ENCODE data around the gene DOCK3. TPM values are rescaled to one million over a fixed set of nuclear protein-coding genes. Genes with fewer than 3 reads are reported as not detected.
"Not testable (repeated sequence)": the region's sequence is repeated elsewhere in the genome, so short reads cannot be mapped to it uniquely, and the experiment has no call there.

Gene DOCK3
- total RNA-seq, 2 donors from 2014 or later = 0.02 to 0.32 TPM

GRCh38 chr3:51360806-51361205 is 686.1 kb downstream of the DOCK3 start:
- Histone ChIP-seq H3K4me3 (no peak overlapping the region), H3K27ac (no peak overlapping the region), H3K27me3 (no peaks in the 10 kb centered on the region), H3K36me3 (no peaks in the 10 kb centered on the region), H3K4me1 (no peaks in the 10 kb centered on the region), H3K9me3 (no peaks in the 10 kb centered on the region), H3K9ac (ENCODE audit: low read depth in 2 of 2, low read length in 2 of 2) (no peak overlapping the region)
- no peak for TF ChIP-seq CTCF (IDR thresholded peaks at IDR 0.05)
- intact Hi-C loops (cut with DNase I) = no loop called here
- no peak for DNase-seq

GRCh38 chr3:51361746-51362145 is 687.0 kb downstream of the DOCK3 start:
- Histone ChIP-seq H3K27me3 (no peaks in the 10 kb centered on the region), H3K27ac (no peak overlapping the region), H3K36me3 (no peaks in the 10 kb centered on the region), H3K9ac (ENCODE audit: low read depth in 2 of 2, low read length in 2 of 2) (no peak overlapping the region), H3K9me3 (no peaks in the 10 kb centered on the region), H3K4me3 (no peak overlapping the region), H3K4me1 (no peaks in the 10 kb centered on the region)
- TF ChIP-seq CTCF (IDR thresholded peaks at IDR 0.05) = no peak
- no peak for DNase-seq
- intact Hi-C loops (cut with DNase I) = no loop called here

- intact Hi-C loops (cut with DNase I) = no loop called here
- H3K27me3 ChIP-seq = no peaks in the 10 kb centered on the region
- no peaks in the 10 kb centered on the region for H3K36me3 ChIP-seq
- H3K4me3 ChIP-seq = no peak overlapping the region
- no peak overlapping the region for H3K27ac ChIP-seq
- DNase-seq = no peak
- no peak for TF ChIP-seq CTCF (IDR thresholded peaks at IDR 0.05)
- H3K4me1 ChIP-seq = no peaks in the 10 kb centered on the region
- no peaks in the 10 kb centered on the region for H3K9me3 ChIP-seq
- H3K9ac ChIP-seq (ENCODE audit: low read depth in 2 of 2, low read length in 2 of 2) = no peak overlapping the region
Observed at GRCh38 chr3:51362476-51362875, 687.7 kb downstream of the DOCK3 start.

- H3K4me3 ChIP-seq; H3K4me1 ChIP-seq; H3K27ac ChIP-seq; H3K36me3 ChIP-seq; H3K9ac ChIP-seq (ENCODE audit: low read depth in 2 of 2, low read length in 2 of 2); DNase-seq; H3K9me3 ChIP-seq; H3K27me3 ChIP-seq; intact Hi-C loops (cut with DNase I): not testable (repeated sequence)
Observed at GRCh38 chr3:51368276-51368675, 693.5 kb downstream of the DOCK3 start.

GRCh38 chr3:51371943-51372557 is 697.3 kb downstream of the DOCK3 start:
- H3K4me3 ChIP-seq = no peak overlapping the region
- no peak overlapping the region for H3K27ac ChIP-seq
- TF ChIP-seq CTCF (IDR thresholded peaks at IDR 0.05) = peak; percentile 59
- no peaks in the 10 kb centered on the region for H3K27me3 ChIP-seq
- no peaks in the 10 kb centered on the region for H3K36me3 ChIP-seq
- H3K9me3 ChIP-seq = no peaks in the 10 kb centered on the region
- intact Hi-C loops (cut with DNase I) = loop anchor here (5.0 kb wide), 2 partner anchors 400 to 755 kb away; partner anchors contain the start of gene MAPKAPK3
- DNase-seq = peak; percentile 67
- H3K4me1 ChIP-seq = no peaks in the 10 kb centered on the region
- no peak overlapping the region for H3K9ac ChIP-seq (ENCODE audit: low read depth in 2 of 2, low read length in 2 of 2)

GRCh38 chr3:51373658-51374421 is 699.1 kb downstream of the DOCK3 start:
- H3K36me3 ChIP-seq = no peaks in the 10 kb centered on the region
- no peak overlapping the region for H3K9ac ChIP-seq (ENCODE audit: low read depth in 2 of 2, low read length in 2 of 2)
- H3K27ac ChIP-seq = no peak overlapping the region
- no peak overlapping the region for H3K4me3 ChIP-seq
- H3K27me3 ChIP-seq = no peaks in the 10 kb centered on the region
- no peaks in the 10 kb centered on the region for H3K4me1 ChIP-seq
- no peaks in the 10 kb centered on the region for H3K9me3 ChIP-seq
- intact Hi-C loops (cut with DNase I) = loop anchor here (5.0 kb wide), 2 partner anchors 402 to 757 kb away; partner anchors contain the start of gene MAPKAPK3
- no peak for TF ChIP-seq CTCF (IDR thresholded peaks at IDR 0.05)
- DNase-seq = no peak
